Measurements from ENCODE around the gene PEAK1. TPM values are rescaled to one million over a fixed set of nuclear protein-coding genes. Genes with fewer than 3 reads are reported as not detected.

Gene PEAK1
- total and polyA plus RNA-seq, 2 donors (not counting 3 experiments of a cell fraction or from before 2014, with no cell fraction given): 17.9 to 91.9 TPM

DNA sequence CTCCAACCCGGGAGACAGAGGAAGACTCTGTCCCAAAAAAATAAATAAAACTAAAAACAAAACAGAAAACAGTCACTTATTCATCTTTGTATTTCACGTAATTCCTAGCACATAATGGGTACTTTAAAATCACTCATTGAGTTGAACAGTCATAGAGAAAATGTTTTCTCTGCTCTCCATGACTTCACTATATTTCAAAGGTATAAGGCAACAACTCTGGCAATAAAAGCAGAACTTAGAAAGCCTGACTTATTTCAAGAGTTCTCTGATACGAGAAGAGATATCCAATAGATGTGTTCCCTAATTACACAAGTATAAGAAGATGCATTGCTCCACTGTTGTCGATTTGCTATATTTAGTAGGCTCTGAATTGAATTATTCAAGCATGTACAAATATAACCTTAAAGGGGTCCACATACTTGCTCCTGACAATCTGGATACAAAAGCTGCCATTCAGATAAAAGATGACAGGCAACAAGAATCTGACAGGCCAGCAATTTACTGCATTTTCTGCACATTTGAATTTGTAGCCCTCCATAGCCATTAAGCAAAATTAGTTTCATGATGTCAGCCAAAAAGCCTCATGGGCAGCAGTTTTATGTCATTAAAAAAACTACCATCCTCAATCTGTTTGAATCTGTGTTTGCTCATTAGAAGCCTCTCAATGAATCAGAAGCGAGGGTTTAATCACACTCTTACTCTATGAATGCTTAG, 47.9 kb downstream of the PEAK1 start:
- POLR2A ChIA-PET: no interaction called here
- H3K4me1 ChIP-seq (ENCODE audit: control insufficient read depth, extremely low read depth, insufficient read depth, low read length): no peaks in the 10 kb centered on the region
- no TSS peak for BruUV-seq (replicated peaks)

GRCh38 chr15:77370580-77370979, 49.3 kb downstream of the PEAK1 start:
- Histone ChIP-seq H3K9ac (replicated peaks; ENCODE audit: extremely low read depth, insufficient read depth, low read length) (no peak overlapping the region), H4K20me1 (replicated peaks; ENCODE audit: control insufficient read depth, extremely low read depth, insufficient read depth, low read length) (peaks cover 17% of the 10 kb centered on the region), H2AFZ (ENCODE audit: low read depth, low read length) (no peak overlapping the region), H3K9me1 (replicated peaks; ENCODE audit: control insufficient read depth, extremely low read depth, insufficient read depth, low read length) (peaks cover 4% of the 10 kb centered on the region), H3K36me3 (ENCODE audit: control insufficient read depth in 2 of 2, extremely low read depth in 1 of 2, insufficient read depth in 2 of 2, low read length in 2 of 2) (no peaks in the 10 kb centered on the region), H3K9me3 (replicated peaks; ENCODE audit: control insufficient read depth, insufficient read depth, low read length) (no peaks in the 10 kb centered on the region), H3K27ac (ENCODE audit: insufficient read depth, low read depth, low read length) (no peak overlapping the region), H3K79me2 (ENCODE audit: control insufficient read depth, insufficient read depth, low read length) (peaks cover 74% of the 10 kb centered on the region), H3K4me3 (replicated peaks in 1 of 3; ENCODE audit: insufficient read depth in 1 of 3, low read depth in 1 of 3, low read length in 3 of 3) (no peak overlapping the region), H3K4me1 (ENCODE audit: control insufficient read depth, extremely low read depth, insufficient read depth, low read length) (no peaks in the 10 kb centered on the region), H3K4me2 (ENCODE audit: insufficient read depth, low read length) (no peak overlapping the region), H3K27me3 (ENCODE audit: control insufficient read depth in 2 of 2, insufficient read depth in 2 of 2, low read length in 2 of 2) (no peaks in the 10 kb centered on the region)
- no peak for TF ChIP-seq MAX (IDR thresholded peaks at IDR 0.05; ENCODE audit: insufficient read depth, insufficient read length)
- TF ChIP-seq, protein P1, sequence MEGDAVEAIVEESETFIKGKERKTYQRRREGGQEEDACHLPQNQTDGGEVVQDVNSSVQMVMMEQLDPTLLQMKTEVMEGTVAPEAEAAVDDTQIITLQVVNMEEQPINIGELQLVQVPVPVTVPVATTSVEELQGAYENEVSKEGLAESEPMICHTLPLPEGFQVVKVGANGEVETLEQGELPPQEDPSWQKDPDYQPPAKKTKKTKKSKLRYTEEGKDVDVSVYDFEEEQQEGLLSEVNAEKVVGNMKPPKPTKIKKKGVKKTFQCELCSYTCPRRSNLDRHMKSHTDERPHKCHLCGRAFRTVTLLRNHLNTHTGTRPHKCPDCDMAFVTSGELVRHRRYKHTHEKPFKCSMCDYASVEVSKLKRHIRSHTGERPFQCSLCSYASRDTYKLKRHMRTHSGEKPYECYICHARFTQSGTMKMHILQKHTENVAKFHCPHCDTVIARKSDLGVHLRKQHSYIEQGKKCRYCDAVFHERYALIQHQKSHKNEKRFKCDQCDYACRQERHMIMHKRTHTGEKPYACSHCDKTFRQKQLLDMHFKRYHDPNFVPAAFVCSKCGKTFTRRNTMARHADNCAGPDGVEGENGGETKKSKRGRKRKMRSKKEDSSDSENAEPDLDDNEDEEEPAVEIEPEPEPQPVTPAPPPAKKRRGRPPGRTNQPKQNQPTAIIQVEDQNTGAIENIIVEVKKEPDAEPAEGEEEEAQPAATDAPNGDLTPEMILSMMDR (IDR thresholded peaks at IDR 0.05; ENCODE audit: extremely low read depth in 1 of 2, insufficient read depth in 1 of 2, low read depth in 1 of 2, low read length in 2 of 2): no peak
- no peak for TF ChIP-seq EZH2 (IDR thresholded peaks at IDR 0.05; ENCODE audit: borderline replicate concordance, low read depth, low read length, severe bottlenecking)
- TF ChIP-seq GATA2 (IDR thresholded peaks at IDR 0.05; ENCODE audit: insufficient read depth, insufficient read length, low read depth, low read length): no peak
- no peak for TF ChIP-seq MYC (IDR thresholded peaks at IDR 0.05; ENCODE audit: low read depth, low read length)
- no peak for TF ChIP-seq POLR2A (IDR thresholded peaks at IDR 0.05; ENCODE audit: low read depth, low read length)
- no peak for TF ChIP-seq POLR2AphosphoS5 (IDR thresholded peaks at IDR 0.05; ENCODE audit: insufficient read depth, low read depth, low read length)
- no peak for TF ChIP-seq JUN (IDR thresholded peaks at IDR 0.05; ENCODE audit: borderline replicate concordance, insufficient read depth, insufficient read length, low read depth)
- no peak for TF ChIP-seq FOS (IDR thresholded peaks at IDR 0.05; ENCODE audit: borderline replicate concordance, insufficient read depth, low read length)
- CTCF ChIA-PET: no interaction called here
- intact Hi-C loops (cut with micrococcal nuclease): no loop called here
- DNase-seq (ENCODE audit: low read depth, low spot score): no peak
- dilution Hi-C loops (cut with MboI; ENCODE audit: extremely low pct_ligation_motif_present, low sequenced_read_pairs): no loop called here
- BruUV-seq (replicated peaks): no TSS peak
- no peak for FAIRE-seq
- POLR2A ChIA-PET: no interaction called here

More for the DNA sequence above, 47.9 kb downstream of the PEAK1 start:
- TF ChIP-seq MAX (IDR thresholded peaks at IDR 0.05; ENCODE audit: insufficient read depth, insufficient read length): no peak
- TF ChIP-seq FOS (IDR thresholded peaks at IDR 0.05; ENCODE audit: borderline replicate concordance, insufficient read depth, low read length): no peak
- no peak for TF ChIP-seq POLR2AphosphoS5 (IDR thresholded peaks at IDR 0.05; ENCODE audit: insufficient read depth, low read depth, low read length)
- Histone ChIP-seq H3K9me1 (replicated peaks; ENCODE audit: control insufficient read depth, extremely low read depth, insufficient read depth, low read length) (peaks cover 4% of the 10 kb centered on the region), H3K9ac (replicated peaks; ENCODE audit: extremely low read depth, insufficient read depth, low read length) (no peak overlapping the region), H3K36me3 (ENCODE audit: control insufficient read depth in 2 of 2, extremely low read depth in 1 of 2, insufficient read depth in 2 of 2, low read length in 2 of 2) (no peaks in the 10 kb centered on the region), H3K4me3 (replicated peaks in 1 of 3; ENCODE audit: insufficient read depth in 1 of 3, low read depth in 1 of 3, low read length in 3 of 3) (no peak overlapping the region), H3K4me2 (ENCODE audit: insufficient read depth, low read length) (no peak overlapping the region), H2AFZ (ENCODE audit: low read depth, low read length) (no peak overlapping the region), H3K27ac (ENCODE audit: insufficient read depth, low read depth, low read length) (no peak overlapping the region), H4K20me1 (replicated peaks; ENCODE audit: control insufficient read depth, extremely low read depth, insufficient read depth, low read length) (peaks cover 16% of the 10 kb centered on the region), H3K79me2 (ENCODE audit: control insufficient read depth, insufficient read depth, low read length) (peaks cover 77% of the 10 kb centered on the region), H3K27me3 (ENCODE audit: control insufficient read depth in 2 of 2, insufficient read depth in 2 of 2, low read length in 2 of 2) (no peaks in the 10 kb centered on the region), H3K9me3 (replicated peaks; ENCODE audit: control insufficient read depth, insufficient read depth, low read length) (no peaks in the 10 kb centered on the region)
- DNase-seq (ENCODE audit: low read depth, low spot score) (no peak), FAIRE-seq (no peak)
- CTCF ChIA-PET: no interaction called here
- dilution Hi-C loops (cut with MboI; ENCODE audit: extremely low pct_ligation_motif_present, low sequenced_read_pairs): no loop called here
- intact Hi-C loops (cut with micrococcal nuclease): no loop called here
